Caco-2 (cell line): ENCODE results near the gene S100A3. TPM values are rescaled to one million over a fixed set of nuclear protein-coding genes. Genes with fewer than 3 reads are reported as not detected.

Experiments
- BruUV-seq: library from RNA; stranded (reverse); fragments of 400-500 nt; replicated peaks from 2 replicates; lab custom pipeline; 2021; lab: Mats Ljungman, UMichigan
- CTCF ChIA-PET: fragments of 300-600 bp; sonication (Branson Sonifier 250); formaldehyde crosslinking; loops from one replicate; lab custom pipeline; 2022; ENCODE audit warnings: antibody characterized with exemption; lab: Charles Lee
- POLR2A ChIA-PET: fragments of 300-600 bp; sonication (Branson Sonifier 250); formaldehyde crosslinking; loops from one replicate; lab custom pipeline; 2022; ENCODE audit warnings: antibody characterized with exemption; lab: Charles Lee
- DNase-seq, 2 experiments: peaks; one replicate each; pipeline versions ENCODE4 v3.0.0 to v3.0.0-alpha.2; 2020 to 2022
- H3K27me3 ChIP-seq: replicated peaks from 2 replicates; pipeline ENCODE4 v1.6.0; 2011; ENCODE audit warnings: low read length; ENCODE audit not compliant: control insufficient read depth, insufficient read depth
- H3K36me3 ChIP-seq: 2 replicates; pipeline ENCODE4 v1.5.1; 2011; ENCODE audit warnings: low read length; ENCODE audit not compliant: control insufficient read depth, insufficient read depth
- H3K4me1 ChIP-seq: fragments of 250-450 bp; sonication (Bioruptor Pico); 2 replicates; pipeline ENCODE4 v1.5.1; 2020; ENCODE audit warnings: mild to moderate bottlenecking
- H3K4me3 ChIP-seq: 2 replicates; pipeline ENCODE4 v1.5.1; 2011; ENCODE audit warnings: low read depth, mild to moderate bottlenecking, control low read depth, low read length
- H3K9me3 ChIP-seq: fragments of 250-450 bp; sonication (Bioruptor Pico); 2 replicates; pipeline ENCODE4 v1.5.1; 2020; ENCODE audit warnings: mild to moderate bottlenecking, moderate library complexity
- H3K27ac Mint-ChIP-seq: one replicate; pipeline ENCODE4 v1.8.0; 2022; ENCODE audit warnings: mixed read lengths; ENCODE audit not compliant: unreplicated experiment
- H3K27me3 Mint-ChIP-seq: one replicate; pipeline ENCODE4 v1.8.0; 2022; ENCODE audit warnings: mixed read lengths; ENCODE audit not compliant: insufficient read depth, unreplicated experiment
- H3K36me3 Mint-ChIP-seq: one replicate; pipeline ENCODE4 v1.8.0; 2022; ENCODE audit warnings: mild to moderate bottlenecking, mixed read lengths; ENCODE audit not compliant: insufficient read depth, unreplicated experiment
- H3K4me1 Mint-ChIP-seq: one replicate; pipeline ENCODE4 v1.8.0; 2022; ENCODE audit warnings: low read depth, mixed read lengths; ENCODE audit not compliant: unreplicated experiment
- H3K4me3 Mint-ChIP-seq: one replicate; pipeline ENCODE4 v1.8.0; 2022; ENCODE audit warnings: mild to moderate bottlenecking, moderate library complexity, mixed read lengths; ENCODE audit not compliant: unreplicated experiment
- H3K9me3 Mint-ChIP-seq: one replicate; pipeline ENCODE4 v1.8.0; 2022; ENCODE audit warnings: mixed read lengths; ENCODE audit not compliant: unreplicated experiment
- CTCF ChIP-seq, 2 experiments: fragments of 200-600 bp in 1 of 2; IDR thresholded peaks; 1 replicate in 1 of 2; 2 replicates in 1 of 2; pipeline versions ENCODE4 v1.5.1 to v1.8.0; 2011 to 2022; ENCODE audit warnings: antibody characterized with exemption in 1 of 2, control low read depth in 1 of 2, inconsistent platforms in 1 of 2, low read depth in 1 of 2, low read length in 1 of 2, mild to moderate bottlenecking in 1 of 2, moderate library complexity in 1 of 2; ENCODE audit not compliant: insufficient read depth in 1 of 2, severe bottlenecking in 1 of 2, unreplicated experiment in 1 of 2
- intact Hi-C: fragments of 100-400 bp; cut with micrococcal nuclease; formaldehyde crosslinking; loops from one replicate; pipeline ENCODE4 v1.10.0; 2022; ENCODE audit not compliant: unreplicated experiment
- total RNA-seq: library from RNA; stranded (reverse); gene quantifications from 2 replicates; pipeline ENCODE4 v1.2.3, GENCODE V29; 2022

Gene S100A3
- total RNA-seq, 1 experiment from 2014 or later: 0.61 TPM

- no peaks in the 10 kb centered on the region for H3K4me1 Mint-ChIP-seq
- DNase-seq: no peak
- ChIA-PET POLR2A (no interaction called here), CTCF (interaction anchor here (0.7 kb wide), 1 partner anchor 125 kb away, joined by 5 read pairs; no protein-coding TSS in a partner anchor)
- no peak for TF ChIP-seq CTCF (IDR thresholded peaks at IDR 0.05; ENCODE audit: insufficient read depth in 1 of 2, low read depth in 1 of 2, low read length in 1 of 2, severe bottlenecking in 1 of 2, unreplicated experiment in 1 of 2)
- H3K27me3 Mint-ChIP-seq: no peaks in the 10 kb centered on the region
- intact Hi-C loops: no loop called here
- Histone ChIP-seq H3K9me3 (no peaks in the 10 kb centered on the region), H3K4me1 (no peaks in the 10 kb centered on the region; the same call in 1 of the 2 replicates), H3K4me3 (no peak overlapping the region), H3K36me3 (no peaks in the 10 kb centered on the region), H3K27me3 (no peaks in the 10 kb centered on the region)
- no peaks in the 10 kb centered on the region for H3K36me3 Mint-ChIP-seq
- no TSS peak for BruUV-seq
- H3K27ac Mint-ChIP-seq: no peak overlapping the region
- H3K4me3 Mint-ChIP-seq: no peak overlapping the region
- H3K9me3 Mint-ChIP-seq: no peaks in the 10 kb centered on the region
Measured at GRCh38 chr1:153557877-153558276, 8.8 kb upstream of the S100A3 start.

- no TSS peak for BruUV-seq
- Mint-ChIP-seq H3K4me1 (peaks cover 9% of the 10 kb centered on the region), H3K27ac (no peak overlapping the region), H3K4me3 (no peak overlapping the region), H3K9me3 (no peaks in the 10 kb centered on the region), H3K36me3 (no peaks in the 10 kb centered on the region), H3K27me3 (no peaks in the 10 kb centered on the region)
- no peaks in the 10 kb centered on the region for H3K27me3 ChIP-seq
- CTCF ChIA-PET: no interaction called here
- no peaks in the 10 kb centered on the region; the same call in 1 of the 2 replicates for H3K4me1 ChIP-seq
- H3K36me3 ChIP-seq: no peaks in the 10 kb centered on the region
- H3K4me3 ChIP-seq: no peak overlapping the region
- intact Hi-C loops: no loop called here
- H3K9me3 ChIP-seq: no peaks in the 10 kb centered on the region
- TF ChIP-seq CTCF (IDR thresholded peaks at IDR 0.05; ENCODE audit: insufficient read depth in 1 of 2, low read depth in 1 of 2, low read length in 1 of 2, severe bottlenecking in 1 of 2, unreplicated experiment in 1 of 2): no peak
- no peak for DNase-seq
- POLR2A ChIA-PET: no interaction called here
Measured at GRCh38 chr1:153556348-153556747, 7.3 kb upstream of the S100A3 start.

GRCh38 chr1:153553830-153554541 lies 4.9 kb upstream of the S100A3 start:
- intact Hi-C loops: no loop called here
- Mint-ChIP-seq H3K27me3 (no peaks in the 10 kb centered on the region), H3K36me3 (no peaks in the 10 kb centered on the region), H3K4me1 (peaks cover 23% of the 10 kb centered on the region), H3K27ac (no peak overlapping the region), H3K4me3 (no peak overlapping the region), H3K9me3 (no peaks in the 10 kb centered on the region)
- peaks cover 22% of the 10 kb centered on the region for H3K4me1 ChIP-seq
- H3K27me3 ChIP-seq: no peaks in the 10 kb centered on the region
- no peak for TF ChIP-seq CTCF (IDR thresholded peaks at IDR 0.05; ENCODE audit: insufficient read depth in 1 of 2, low read depth in 1 of 2, low read length in 1 of 2, severe bottlenecking in 1 of 2, unreplicated experiment in 1 of 2)
- no peak for DNase-seq
- no peaks in the 10 kb centered on the region for H3K9me3 ChIP-seq
- ChIA-PET CTCF (no interaction called here), POLR2A (no interaction called here)
- no TSS peak for BruUV-seq
- no peak overlapping the region for H3K4me3 ChIP-seq
- H3K36me3 ChIP-seq: no peaks in the 10 kb centered on the region
